Tibial nerve (tissue), 4 donors: Measurements from ENCODE around the gene RNF113B. TPM values are rescaled to one million over a fixed set of nuclear protein-coding genes. Genes with fewer than 3 reads are reported as not detected.

ENCODE experiments used
- DNase-seq, 2 donors: peaks; one replicate each; pipeline ENCODE4 v3.0.0-alpha.2; 2019; ENCODE audit warnings: low spot score in 2 of 2
- H3K27ac ChIP-seq, 4 donors: fragments of 200-600 bp; sonication (generic) in 3 of 4; one replicate each; pipeline ENCODE4 v1.5.1; 2017 to 2019; ENCODE audit warnings: mild to moderate bottlenecking in 1 of 4
- H3K27me3 ChIP-seq, 2 donors: fragments of 200-600 bp; sonication (generic) in 1 of 2; one replicate each; pipeline versions ENCODE4 v1.5.1 to v1.6.0; 2017 to 2019
- H3K36me3 ChIP-seq, 3 donors: fragments of 200-600 bp; sonication (generic); one replicate each; pipeline ENCODE4 v1.5.1; 2018 to 2019
- H3K4me1 ChIP-seq, 4 donors: fragments of 200-600 bp; sonication (generic) in 3 of 4; one replicate each; pipeline ENCODE4 v1.5.1; 2017 to 2019
- H3K4me3 ChIP-seq, 4 donors: fragments of 200-600 bp; sonication (generic) in 3 of 4; one replicate each; pipeline ENCODE4 v1.5.1; 2017 to 2019; ENCODE audit warnings: mild to moderate bottlenecking in 1 of 4, moderate library complexity in 1 of 4
- H3K9me3 ChIP-seq, 4 donors: fragments of 200-600 bp; sonication (generic) in 3 of 4; one replicate each; pipeline ENCODE4 v1.5.1; 2017 to 2019
- EP300 ChIP-seq, 2 donors: sonication (generic); formaldehyde crosslinking; IDR thresholded peaks; one replicate each; pipeline ENCODE4 v1.6.1; 2017; ENCODE audit warnings: antibody characterized with exemption in 2 of 2, mild to moderate bottlenecking in 1 of 2
- POLR2A ChIP-seq, 2 donors: fragments of 450-650 bp; IDR thresholded peaks; one replicate each; pipeline ENCODE4 v1.6.1; 2017; ENCODE audit warnings: antibody characterized with exemption in 2 of 2, mild to moderate bottlenecking in 2 of 2, moderate library complexity in 2 of 2
- WGBS, 2 donors: methylation state at CpG; one replicate each; pipeline ENCODE4 v1.1.5; 2018; 5-methylcytosine and 5-hydroxymethylcytosine counted together
- total RNA-seq, 4 donors: library from RNA; depleted of rRNA; stranded (reverse); fragments of >200 nt; gene quantifications; one replicate each; pipeline ENCODE4 v1.1.0, GENCODE V29; 2016
- TF ChIP-seq, protein P1 (sequence below), 5 experiments: fragments of 200-600 bp in 3 of 5; fragments of 450-650 bp in 2 of 5; sonication (generic) in 3 of 5; IDR thresholded peaks; one replicate each; pipeline ENCODE4 v1.5.1; 2016 to 2019; ENCODE audit warnings: antibody characterized with exemption in 5 of 5, mild to moderate bottlenecking in 3 of 5, moderate library complexity in 2 of 5

The RNF113B gene
- total RNA-seq, 4 donors from 2014 or later: not detected

DNA sequence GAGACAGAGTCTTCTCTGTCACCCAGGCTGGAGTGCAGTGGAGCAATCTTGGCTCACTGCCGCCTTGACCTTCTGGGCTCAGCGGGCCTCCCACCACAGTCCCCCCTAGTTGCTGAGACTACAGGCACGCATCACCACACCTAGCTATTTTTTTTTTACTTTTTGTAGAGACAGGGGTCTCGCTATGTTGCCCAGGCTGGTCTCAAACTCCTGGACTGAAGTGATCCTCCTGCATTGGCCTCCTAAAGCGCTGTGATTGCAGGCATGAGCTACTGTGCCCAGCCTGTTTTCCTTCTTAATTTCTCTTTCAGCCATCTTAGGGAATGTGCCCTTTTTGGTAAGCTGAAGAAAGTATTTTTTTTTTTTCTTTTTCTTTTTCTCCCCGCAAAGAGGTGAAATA, 42.6 kb upstream of the RNF113B start:
- Histone ChIP-seq H3K27ac (peak overlapping the region in 1 of 4 donors; percentile 15), H3K36me3 (peaks cover 0 to 4% (median 0%) of the 10 kb centered on the region in 3 donors), H3K4me3 (no peak overlapping the region), H3K9me3 (no peaks in the 10 kb centered on the region), H3K4me1 (peaks cover 0 to 12% (median 0%) of the 10 kb centered on the region in 4 donors), H3K27me3 (no peaks in the 10 kb centered on the region)
- TF ChIP-seq, protein P1, sequence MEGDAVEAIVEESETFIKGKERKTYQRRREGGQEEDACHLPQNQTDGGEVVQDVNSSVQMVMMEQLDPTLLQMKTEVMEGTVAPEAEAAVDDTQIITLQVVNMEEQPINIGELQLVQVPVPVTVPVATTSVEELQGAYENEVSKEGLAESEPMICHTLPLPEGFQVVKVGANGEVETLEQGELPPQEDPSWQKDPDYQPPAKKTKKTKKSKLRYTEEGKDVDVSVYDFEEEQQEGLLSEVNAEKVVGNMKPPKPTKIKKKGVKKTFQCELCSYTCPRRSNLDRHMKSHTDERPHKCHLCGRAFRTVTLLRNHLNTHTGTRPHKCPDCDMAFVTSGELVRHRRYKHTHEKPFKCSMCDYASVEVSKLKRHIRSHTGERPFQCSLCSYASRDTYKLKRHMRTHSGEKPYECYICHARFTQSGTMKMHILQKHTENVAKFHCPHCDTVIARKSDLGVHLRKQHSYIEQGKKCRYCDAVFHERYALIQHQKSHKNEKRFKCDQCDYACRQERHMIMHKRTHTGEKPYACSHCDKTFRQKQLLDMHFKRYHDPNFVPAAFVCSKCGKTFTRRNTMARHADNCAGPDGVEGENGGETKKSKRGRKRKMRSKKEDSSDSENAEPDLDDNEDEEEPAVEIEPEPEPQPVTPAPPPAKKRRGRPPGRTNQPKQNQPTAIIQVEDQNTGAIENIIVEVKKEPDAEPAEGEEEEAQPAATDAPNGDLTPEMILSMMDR (IDR thresholded peaks at IDR 0.05): no peak
- TF ChIP-seq POLR2A (IDR thresholded peaks at IDR 0.05) (no peak), EP300 (IDR thresholded peaks at IDR 0.05) (no peak)
- WGBS, 2 donors: 92 to 94% methylated on average over 6 of the region's 6 CpGs
- DNase-seq: no peak

DNA sequence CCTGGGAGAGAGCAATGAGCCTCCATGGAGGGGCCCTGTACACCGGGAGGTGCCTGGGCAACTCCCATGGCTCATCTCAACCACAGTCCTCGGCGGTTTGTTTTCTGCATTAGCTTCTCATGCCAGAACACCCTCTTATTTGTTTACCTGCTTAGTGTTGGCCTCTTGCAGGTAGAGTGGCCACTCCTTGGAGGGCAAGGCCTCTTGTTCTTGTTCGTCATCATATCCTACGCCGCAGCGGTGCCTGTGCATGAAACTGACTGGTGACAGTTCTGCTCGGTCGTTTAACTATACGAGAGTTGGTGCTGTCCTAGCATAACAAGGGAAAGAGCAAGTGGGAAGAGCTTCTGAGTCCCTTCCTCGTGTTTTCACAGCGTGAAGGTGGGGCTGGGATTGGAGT, 40.5 kb upstream of the RNF113B start:
- Histone ChIP-seq H3K27me3 (no peaks in the 10 kb centered on the region), H3K36me3 (peaks cover 0 to 15% (median 0%) of the 10 kb centered on the region in 3 donors), H3K4me1 (peaks cover 0 to 21% (median 0%) of the 10 kb centered on the region in 4 donors), H3K27ac (no peak overlapping the region), H3K4me3 (no peak overlapping the region), H3K9me3 (no peaks in the 10 kb centered on the region)
- 94 to 95% methylated on average over 12 of the region's 12 CpGs for WGBS, 2 donors
- TF ChIP-seq POLR2A (IDR thresholded peaks at IDR 0.05) (no peak), EP300 (IDR thresholded peaks at IDR 0.05) (no peak)
- TF ChIP-seq, protein P1 (IDR thresholded peaks at IDR 0.05): no peak
- no peak for DNase-seq

DNA sequence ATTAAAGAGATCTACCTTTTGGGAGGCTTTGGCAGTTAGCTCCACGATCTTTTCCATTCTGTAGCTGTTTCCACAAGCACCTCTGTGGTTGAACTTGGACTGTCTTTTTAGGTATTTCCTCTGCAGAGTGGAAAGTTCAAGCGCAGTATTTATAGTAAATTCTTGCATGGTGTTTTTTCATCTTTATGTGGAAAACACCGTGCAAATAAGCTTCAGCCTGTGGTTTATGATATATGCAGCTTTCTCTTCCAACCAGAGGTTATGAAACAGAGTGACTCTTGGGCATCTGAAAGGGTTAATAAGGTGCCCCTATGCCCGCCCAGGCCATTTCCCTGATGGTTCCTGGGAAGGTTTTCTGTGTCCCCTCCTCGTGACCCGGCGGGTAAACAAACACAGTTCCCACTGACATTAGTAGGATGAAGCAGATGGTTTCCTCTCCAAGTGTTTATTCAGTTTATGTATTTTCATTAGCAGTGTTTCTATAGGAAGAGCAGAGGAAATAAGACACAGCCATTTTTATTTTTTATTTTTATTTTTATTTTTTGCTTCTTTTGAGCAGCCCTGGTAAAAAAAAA, 39.7 kb upstream of the RNF113B start:
- Histone ChIP-seq H3K27ac (no peak overlapping the region), H3K4me3 (no peak overlapping the region), H3K27me3 (no peaks in the 10 kb centered on the region), H3K36me3 (peaks cover 0 to 15% (median 0%) of the 10 kb centered on the region in 3 donors), H3K9me3 (no peaks in the 10 kb centered on the region), H3K4me1 (peaks cover 0 to 21% (median 0%) of the 10 kb centered on the region in 4 donors)
- WGBS, 2 donors: 66 to 70% methylated on average over 7 of the region's 7 CpGs
- no peak for DNase-seq
- TF ChIP-seq EP300 (IDR thresholded peaks at IDR 0.05) (no peak), POLR2A (IDR thresholded peaks at IDR 0.05) (no peak)
- TF ChIP-seq, protein P1 (IDR thresholded peaks at IDR 0.05): no peak

DNA sequence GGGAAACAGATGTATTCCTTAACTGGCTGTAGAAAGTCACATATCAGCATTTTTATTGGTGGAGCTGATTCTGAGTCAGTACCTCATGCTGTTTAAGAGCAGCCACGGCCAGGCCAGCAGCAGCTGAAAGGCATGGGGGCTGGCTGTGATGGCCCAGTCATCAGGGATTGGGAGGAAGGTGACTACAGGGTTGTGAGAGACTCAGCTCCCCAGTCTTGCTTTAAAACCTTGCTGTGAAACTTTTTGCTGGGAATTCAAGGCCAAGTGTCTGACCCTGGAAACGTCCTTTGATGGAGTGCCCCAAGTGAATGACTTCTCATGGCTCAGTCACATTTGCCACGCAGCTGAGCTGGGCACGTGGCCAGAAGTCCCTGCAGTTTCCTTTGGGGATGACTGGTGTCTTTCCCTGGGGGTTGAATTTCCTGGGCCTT, 39.1 kb upstream of the RNF113B start:
- no peaks in the 10 kb centered on the region for H3K27me3 ChIP-seq
- H3K27ac ChIP-seq: no peak overlapping the region
- H3K4me1 ChIP-seq: peaks cover 0 to 21% (median 0%) of the 10 kb centered on the region in 4 donors
- H3K36me3 ChIP-seq: peaks cover 0 to 15% (median 0%) of the 10 kb centered on the region in 3 donors
- no peaks in the 10 kb centered on the region for H3K9me3 ChIP-seq
- WGBS, 2 donors: 39 to 47% methylated on average over 4 of the region's 4 CpGs
- TF ChIP-seq EP300 (IDR thresholded peaks at IDR 0.05): no peak
- TF ChIP-seq, protein P1 (IDR thresholded peaks at IDR 0.05): no peak
- no peak for TF ChIP-seq POLR2A (IDR thresholded peaks at IDR 0.05)
- DNase-seq: no peak
- no peak overlapping the region for H3K4me3 ChIP-seq

DNA sequence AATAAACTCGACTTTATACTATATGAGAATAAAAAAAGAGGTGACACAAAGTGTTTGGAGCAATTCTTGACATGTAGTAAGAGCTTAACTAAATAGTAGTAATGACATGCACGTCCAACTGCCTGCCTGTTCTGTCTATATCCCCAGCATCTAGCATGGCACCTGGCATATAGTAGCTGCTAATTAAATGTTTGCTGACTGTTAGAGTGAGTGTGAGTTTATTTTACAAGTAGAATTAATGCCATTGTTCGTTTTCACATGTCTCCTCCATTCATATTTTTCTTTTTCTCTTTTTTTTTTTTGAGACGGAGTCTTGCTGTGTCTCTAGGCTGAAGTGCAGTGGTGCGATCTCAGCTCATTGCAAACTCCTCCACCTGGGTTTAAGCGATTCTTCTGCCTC, 38.4 kb upstream of the RNF113B start:
- TF ChIP-seq EP300 (IDR thresholded peaks at IDR 0.05) (no peak), POLR2A (IDR thresholded peaks at IDR 0.05) (no peak)
- TF ChIP-seq, protein P1 (IDR thresholded peaks at IDR 0.05): no peak
- H3K36me3 ChIP-seq: peaks cover 0 to 15% (median 0%) of the 10 kb centered on the region in 3 donors
- WGBS, 2 donors: 90 to 92% methylated on average over 6 of the region's 6 CpGs
- H3K9me3 ChIP-seq: no peaks in the 10 kb centered on the region
- H3K27me3 ChIP-seq: no peaks in the 10 kb centered on the region
- no peak overlapping the region for H3K27ac ChIP-seq
- H3K4me1 ChIP-seq: peaks cover 0 to 16% (median 0%) of the 10 kb centered on the region in 4 donors
- H3K4me3 ChIP-seq: no peak overlapping the region
- DNase-seq: no peak
